HG02938 (cell line): ENCODE data around the gene JSRP1.
A peak's percentile ranks its signal among the peaks of the same experiment; 100 is the strongest.

Source experiments
- ATAC-seq: cut with Tn5 transposase; IDR thresholded peaks from one replicate; pipeline ENCODE4 v1.9.1; 2021; ENCODE audit warnings: mild to moderate bottlenecking, moderate library complexity; ENCODE audit not compliant: unreplicated experiment

JSRP1 gene

GRCh38 chr19:2247433-2248101 lies 8.7 kb downstream of the JSRP1 start:
- no peak for ATAC-seq

- ATAC-seq: no peak
Observed at GRCh38 chr19:2246801-2247361, 9.3 kb downstream of the JSRP1 start.

- ATAC-seq: no peak
Observed at GRCh38 chr19:2246014-2246620, 10.1 kb downstream of the JSRP1 start.

- ATAC-seq: no peak
Observed at GRCh38 chr19:2245273-2245672, 10.9 kb downstream of the JSRP1 start.

DNA sequence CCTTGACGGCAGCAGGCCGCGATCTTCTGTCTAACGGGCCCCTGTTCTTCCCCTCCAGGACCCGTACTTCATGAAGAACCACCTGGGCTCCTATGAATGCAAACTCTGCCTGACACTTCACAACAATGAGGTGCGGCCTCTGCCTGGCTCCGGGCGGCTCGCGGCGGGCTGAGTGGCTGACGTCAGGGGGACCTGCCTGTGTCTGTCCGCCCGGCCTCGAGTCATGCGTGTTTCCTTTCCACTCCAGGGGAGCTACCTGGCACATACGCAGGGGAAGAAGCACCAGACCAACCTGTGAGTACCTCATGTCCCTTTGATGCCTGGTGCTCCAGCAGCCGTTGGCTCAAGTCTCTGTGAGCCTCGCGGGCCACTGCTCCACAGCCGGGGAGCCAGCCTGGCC lies 11.7 kb downstream of the JSRP1 start:
- no peak for ATAC-seq

DNA sequence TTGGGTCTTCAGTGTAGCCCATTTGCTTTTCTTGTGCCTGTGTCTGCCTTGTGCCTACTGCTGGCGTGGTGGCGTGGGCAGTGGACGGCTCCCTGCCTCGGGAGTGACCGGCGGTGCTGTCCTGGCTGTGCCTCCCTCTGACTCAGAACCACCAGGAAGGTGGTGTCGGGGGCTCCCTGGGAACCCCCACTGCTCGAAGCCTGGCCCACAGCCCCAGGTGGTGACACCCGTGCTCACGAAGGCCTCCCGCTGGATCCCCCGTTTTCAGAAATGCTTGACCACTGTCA lies 12.1 kb downstream of the JSRP1 start:
- ATAC-seq: no peak

DNA sequence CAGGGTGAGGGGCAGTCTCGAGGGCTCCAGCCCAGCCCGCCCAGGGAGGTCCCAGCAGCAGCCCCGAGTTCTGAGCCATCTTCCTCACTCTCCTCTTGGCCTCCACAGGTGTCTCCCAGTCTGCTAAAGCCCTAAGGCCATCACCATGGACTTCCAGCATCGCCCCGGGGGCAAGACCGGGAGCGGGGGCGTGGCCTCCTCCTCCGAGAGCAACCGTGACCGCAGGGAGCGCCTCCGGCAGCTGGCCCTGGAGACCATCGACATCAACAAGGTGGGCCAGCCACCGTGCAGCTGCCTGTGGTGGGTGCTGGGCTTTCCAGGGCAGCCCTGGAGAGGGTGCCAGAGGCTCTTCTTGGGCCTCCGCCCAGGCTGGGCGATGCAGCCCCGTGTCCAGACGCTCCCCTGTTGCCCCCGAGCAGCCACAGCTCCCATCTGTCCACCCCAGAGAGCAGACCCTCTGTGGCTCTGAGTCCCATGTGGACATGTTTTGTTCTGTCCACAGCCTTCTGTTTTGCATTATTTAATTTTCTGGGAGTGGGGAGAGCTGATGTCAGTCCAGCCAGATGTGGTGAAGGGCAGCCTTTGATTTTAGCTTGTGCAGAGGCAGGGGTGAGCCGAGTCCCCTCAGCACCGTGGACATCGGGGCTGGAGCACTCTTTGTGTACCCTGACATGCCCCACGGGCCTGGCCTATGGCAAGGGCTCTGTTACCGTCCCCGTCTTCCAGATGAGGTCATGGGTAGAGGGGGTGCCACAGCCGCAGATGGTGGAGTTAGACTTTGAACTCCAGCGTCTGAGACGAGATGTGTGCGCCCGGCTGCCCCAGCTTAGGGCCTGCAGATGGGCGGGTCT lies 12.7 kb downstream of the JSRP1 start:
- ATAC-seq: no peak

GRCh38 chr19:2242816-2243215 lies 13.4 kb downstream of the JSRP1 start:
- ATAC-seq: no peak

DNA sequence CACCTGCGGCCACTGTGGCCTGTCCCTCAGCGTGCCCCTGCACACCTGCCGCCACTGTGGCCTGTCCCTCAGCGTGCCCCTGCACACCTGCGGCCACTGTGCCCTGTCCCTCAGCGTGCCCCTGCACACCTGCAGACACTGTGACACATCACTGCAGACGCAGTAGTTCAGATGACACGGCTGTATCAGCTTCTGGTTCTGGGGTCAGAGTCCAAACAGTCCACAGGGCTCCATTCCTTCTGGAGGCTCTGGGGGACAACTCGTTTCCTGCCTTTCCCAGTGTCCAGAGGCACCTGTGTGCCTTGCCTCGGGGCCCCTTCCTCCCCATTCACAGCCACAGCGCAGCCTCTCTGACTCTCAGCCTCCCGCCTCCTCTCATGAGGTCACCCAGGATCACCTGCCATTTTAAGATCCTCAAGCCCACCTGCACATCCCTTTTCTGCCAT lies 14.1 kb downstream of the JSRP1 start:
- no peak for ATAC-seq

DNA sequence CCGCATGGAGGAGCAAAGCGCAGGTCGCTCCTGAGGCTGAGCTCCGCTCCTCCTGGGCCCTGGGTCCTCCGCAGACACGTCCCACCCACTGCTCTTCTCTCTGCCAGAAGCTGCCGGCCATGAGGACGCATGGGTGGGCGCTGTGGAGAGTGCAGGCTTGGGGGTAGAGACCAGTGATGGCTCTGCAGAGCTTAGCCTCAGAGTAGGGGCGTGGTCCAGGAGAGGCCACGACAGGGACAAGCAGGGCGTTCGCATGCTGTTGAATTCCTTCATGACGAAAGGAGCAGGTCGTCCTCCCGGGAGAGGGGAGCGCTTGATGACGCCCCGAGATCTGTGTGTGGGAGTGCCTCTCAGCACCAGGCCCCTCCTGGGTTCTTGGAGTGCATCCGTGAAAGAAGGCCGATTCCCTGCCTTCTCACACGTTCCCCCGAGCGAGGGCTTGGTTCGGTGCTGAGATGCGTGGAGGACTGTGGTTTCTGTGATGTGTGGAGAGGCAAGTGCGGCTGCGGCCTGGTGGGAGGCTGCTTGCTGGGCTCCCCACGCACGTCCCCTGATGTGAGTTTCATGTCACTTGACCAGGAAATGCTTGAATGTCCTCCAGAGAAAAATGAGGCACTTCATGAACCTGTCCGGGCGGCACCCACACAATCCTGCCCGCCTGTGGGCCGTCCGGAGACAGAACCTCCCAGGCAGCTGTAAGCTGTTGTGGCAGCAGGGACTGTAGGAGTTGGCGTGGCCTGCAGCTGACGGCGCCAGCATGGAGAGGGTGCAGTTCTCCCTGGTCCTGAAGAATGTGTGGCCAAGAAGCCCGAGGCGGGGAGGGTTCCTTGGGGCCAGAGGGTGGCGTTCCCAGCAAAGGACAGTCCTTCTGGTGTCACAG lies 15.1 kb downstream of the JSRP1 start:
- ATAC-seq: no peak

DNA sequence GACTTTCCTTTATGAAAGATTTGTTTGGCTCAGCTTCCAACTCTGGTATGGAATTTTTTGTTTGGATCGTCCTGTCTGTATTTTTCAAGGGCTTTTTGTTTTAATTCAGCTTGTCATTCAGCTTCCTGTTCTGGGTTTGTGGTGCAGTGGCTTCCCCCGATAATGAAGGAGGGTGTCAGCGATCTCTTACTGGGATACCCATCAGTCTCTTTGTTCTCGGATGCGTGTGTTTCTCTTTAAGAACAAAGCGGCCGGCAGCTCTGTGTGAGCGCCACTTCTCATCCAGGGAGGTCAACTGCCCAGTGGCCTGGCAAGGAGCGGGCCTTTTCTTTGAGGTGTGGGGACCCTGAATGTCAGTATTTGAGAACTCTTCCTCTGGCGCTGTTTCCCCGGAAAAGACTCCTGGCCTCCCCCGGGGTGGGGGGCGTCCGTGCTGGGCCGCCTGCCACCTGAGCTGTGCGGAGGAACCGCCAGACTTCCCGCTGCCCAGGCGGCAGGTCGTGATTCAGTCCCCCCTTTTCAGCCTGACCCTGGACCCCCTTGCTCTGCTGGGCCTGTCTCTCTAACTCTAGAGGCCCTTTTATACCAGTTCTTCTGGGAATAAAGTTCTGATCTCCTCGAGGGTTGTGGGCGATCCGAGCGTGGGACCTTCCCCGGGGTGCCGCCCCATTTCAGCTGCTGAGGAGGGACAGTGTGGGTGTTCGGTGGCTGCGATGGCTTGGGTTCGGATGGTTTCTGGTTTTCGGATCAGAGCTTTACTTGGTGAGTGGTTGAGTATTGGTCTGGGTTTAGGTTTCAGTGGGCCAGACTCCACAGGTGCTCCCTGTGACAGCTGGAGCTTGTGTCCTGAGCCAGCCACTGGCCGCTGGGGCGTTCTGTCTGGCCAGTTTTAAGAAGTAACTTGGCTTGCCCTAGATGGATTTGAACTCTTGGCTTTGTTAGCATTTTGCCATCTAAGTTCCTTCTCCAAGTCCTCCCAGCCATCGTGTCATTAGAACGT lies 16.1 kb downstream of the JSRP1 start:
- ATAC-seq: no peak

GRCh38 chr19:2239173-2239572 lies 17.0 kb downstream of the JSRP1 start:
- ATAC-seq: no peak

GRCh38 chr19:2237869-2238153 lies 18.4 kb downstream of the JSRP1 start:
- ATAC-seq: no peak

- no peak for ATAC-seq
Observed at GRCh38 chr19:2237051-2237868, 19.0 kb downstream of the JSRP1 start.

DNA sequence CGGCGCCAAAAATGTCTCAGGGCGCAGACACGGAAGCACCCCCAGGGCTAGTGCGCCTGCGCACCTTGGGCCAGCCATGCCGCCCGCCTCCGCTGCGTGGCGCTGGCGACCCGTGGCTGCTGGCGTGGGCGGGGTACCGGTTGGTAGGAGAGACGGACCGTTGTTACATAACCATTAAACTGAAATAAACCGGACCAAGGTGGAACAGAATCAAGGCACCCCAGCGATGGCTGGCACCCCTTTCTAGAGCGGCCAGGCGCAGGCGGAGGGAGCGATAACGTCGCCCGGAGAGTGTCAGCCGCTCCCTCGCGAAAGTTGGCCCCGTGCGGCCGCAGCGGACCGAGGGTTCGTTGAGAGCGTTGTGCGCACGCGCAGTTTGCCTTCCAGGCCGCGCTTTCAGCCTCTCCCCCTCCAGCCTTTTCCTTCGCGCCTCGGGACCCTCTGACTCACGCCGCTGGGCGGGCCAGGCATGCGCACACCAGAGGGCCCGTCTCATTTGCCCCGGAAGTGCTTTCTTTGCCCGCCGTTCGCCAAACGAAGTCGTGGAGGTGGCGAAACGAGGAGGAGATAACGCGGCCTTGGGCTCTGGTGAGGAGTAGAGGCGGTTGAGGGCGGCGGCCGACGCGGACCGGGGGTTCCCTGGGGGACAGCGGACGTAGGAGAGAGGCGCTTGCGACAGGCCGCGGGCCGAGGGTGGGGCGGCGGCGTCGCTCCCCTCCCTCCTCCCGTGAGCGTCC lies 19.7 kb downstream of the JSRP1 start, which contains the start of the genes PLEKHJ1 and SF3A2:
Gene PLEKHJ1, minus strand, starts transcription at position 16 of the 737 bp plus-strand sequence. CDS start 81 bp downstream, outside the sequence.
Gene SF3A2, plus strand, starts transcription at position 511 of the 737 bp plus-strand sequence. CDS start 6,595 bp downstream, outside the sequence.
- ATAC-seq: peak; percentile 65

DNA sequence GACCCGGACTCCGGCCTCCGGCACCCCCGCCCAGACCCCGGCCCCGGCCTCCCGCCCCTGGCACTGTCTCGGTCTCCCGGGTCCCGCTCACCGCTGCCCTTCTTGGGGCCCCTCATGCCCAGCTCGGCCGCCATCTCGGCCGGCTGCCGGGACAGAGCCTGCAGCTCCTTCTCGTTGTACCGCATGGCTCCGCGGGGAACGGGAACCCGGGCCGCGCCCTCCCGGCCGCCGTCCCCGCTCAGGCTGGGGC lies 20.2 kb downstream of the JSRP1 start:
- ATAC-seq: no peak

GRCh38 chr19:2235381-2236063 lies 20.7 kb downstream of the JSRP1 start:
- peak; percentile 15 for ATAC-seq

DNA sequence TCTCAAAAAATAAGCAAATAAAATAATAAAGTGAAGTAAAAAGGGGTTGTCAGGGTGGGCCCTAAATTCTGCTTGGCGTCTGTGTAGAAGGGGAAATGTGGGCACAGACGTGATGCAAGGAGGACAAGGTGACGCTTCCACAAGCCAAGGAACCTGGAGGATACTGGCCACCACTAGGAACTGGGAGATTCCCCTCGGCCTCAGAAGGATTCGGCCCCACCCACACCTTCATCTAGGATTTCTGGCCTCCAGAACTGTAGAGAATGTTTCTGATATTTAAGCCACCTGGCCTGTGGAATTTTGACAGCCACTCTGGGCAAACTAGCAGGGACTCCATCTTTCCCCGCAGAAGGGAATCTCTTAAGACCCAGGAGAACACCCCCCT lies 21.2 kb downstream of the JSRP1 start:
- ATAC-seq: no peak
